Breast epithelium (tissue), 4 donors: ENCODE results near the gene KLHL33. TPM values are rescaled to one million over a fixed set of nuclear protein-coding genes. Genes with fewer than 3 reads are reported as not detected.

Source experiments
- DNase-seq, 2 donors: peaks; one replicate each; pipeline ENCODE4 v3.0.0-alpha.2; 2019; ENCODE audit warnings: low spot score in 2 of 2
- H3K27ac ChIP-seq, 2 donors: fragments of 200-600 bp; sonication (generic) in 1 of 2; one replicate each; pipeline ENCODE4 v1.5.1; 2016 to 2019; ENCODE audit warnings: mild to moderate bottlenecking in 1 of 2
- H3K27me3 ChIP-seq, 2 donors: fragments of 200-600 bp; sonication (generic) in 1 of 2; one replicate each; pipeline versions ENCODE4 v1.5.1 to v1.6.0; 2017 to 2019; ENCODE audit warnings: control low read depth in 1 of 2, mild to moderate bottlenecking in 1 of 2
- H3K36me3 ChIP-seq: fragments of 200-600 bp; one replicate; pipeline ENCODE4 v1.5.1; 2019
- H3K4me1 ChIP-seq, 2 donors: fragments of 200-600 bp; sonication (generic); one replicate each; pipeline ENCODE4 v1.5.1; 2016 to 2019; ENCODE audit warnings: control low read depth in 1 of 2
- H3K4me3 ChIP-seq, 3 donors: fragments of 200-600 bp; sonication (generic); 1 replicate in 2 of 3; 2 replicates in 1 of 3; pipeline ENCODE4 v1.5.1; 2016 to 2019; ENCODE audit warnings: mild to moderate bottlenecking in 3 of 3, moderate library complexity in 2 of 3
- H3K9me3 ChIP-seq, 2 donors: fragments of 200-600 bp; sonication (generic) in 1 of 2; one replicate each; pipeline ENCODE4 v1.5.1; 2016 to 2019; ENCODE audit warnings: control low read depth in 1 of 2
- POLR2A ChIP-seq: fragments of 450-650 bp; IDR thresholded peaks from one replicate; pipeline ENCODE4 v1.6.1; 2016; ENCODE audit warnings: antibody characterized with exemption, mild to moderate bottlenecking, moderate library complexity
- POLR2AphosphoS5 ChIP-seq, 3 donors: sonication (generic); formaldehyde crosslinking; IDR thresholded peaks; one replicate each; pipeline ENCODE4 v1.6.1; 2017; ENCODE audit warnings: antibody characterized with exemption in 3 of 3
- intact Hi-C: fragments of 100-400 bp; cut with DNase I; formaldehyde crosslinking; loops from one replicate; pipeline ENCODE4 v1.15.1; 2023; ENCODE audit warnings: low total_unique reads
- total RNA-seq, 3 donors: library from RNA; depleted of rRNA; stranded (reverse); fragments of >200 nt; gene quantifications; one replicate each; pipeline ENCODE4 v1.1.0, GENCODE V29; 2016
- TF ChIP-seq, protein P1 (sequence below), 3 donors: fragments of 450-650 bp; IDR thresholded peaks; one replicate each; pipeline ENCODE4 v1.5.1; 2016 to 2017; ENCODE audit warnings: antibody characterized with exemption in 3 of 3, mild to moderate bottlenecking in 3 of 3, moderate library complexity in 3 of 3

Gene KLHL33
- total RNA-seq, 3 donors from 2014 or later = 0.29 to 0.64 (median 0.33) TPM

DNA sequence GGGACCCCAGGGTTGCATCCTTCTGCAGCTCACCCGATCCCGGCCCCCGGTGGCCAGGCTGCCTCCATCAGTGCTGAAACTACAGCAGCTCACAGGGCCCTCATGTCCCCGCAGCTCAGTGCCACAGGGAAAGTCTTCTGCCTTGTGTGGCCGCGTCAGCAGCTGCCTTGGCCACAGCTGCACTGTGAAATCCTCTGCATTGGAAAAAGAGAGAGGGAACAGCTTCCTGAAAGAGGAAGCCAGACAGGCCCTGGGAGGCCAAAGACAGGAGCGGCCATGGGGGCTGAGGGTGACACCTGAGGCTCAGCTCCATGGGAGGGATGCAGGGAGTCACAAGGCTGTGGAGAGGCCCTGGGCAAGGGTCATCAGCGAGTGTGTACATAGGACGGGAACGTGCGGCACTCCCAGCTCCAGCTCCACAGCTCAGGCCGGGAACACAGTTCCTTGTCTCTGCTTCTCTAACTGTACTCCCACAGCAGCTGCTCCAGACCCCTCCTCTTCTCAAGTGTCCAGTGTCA is 59.8 kb downstream of the KLHL33 start:
- H3K27me3 ChIP-seq = no peaks in the 10 kb centered on the region
- TF ChIP-seq, protein P1, sequence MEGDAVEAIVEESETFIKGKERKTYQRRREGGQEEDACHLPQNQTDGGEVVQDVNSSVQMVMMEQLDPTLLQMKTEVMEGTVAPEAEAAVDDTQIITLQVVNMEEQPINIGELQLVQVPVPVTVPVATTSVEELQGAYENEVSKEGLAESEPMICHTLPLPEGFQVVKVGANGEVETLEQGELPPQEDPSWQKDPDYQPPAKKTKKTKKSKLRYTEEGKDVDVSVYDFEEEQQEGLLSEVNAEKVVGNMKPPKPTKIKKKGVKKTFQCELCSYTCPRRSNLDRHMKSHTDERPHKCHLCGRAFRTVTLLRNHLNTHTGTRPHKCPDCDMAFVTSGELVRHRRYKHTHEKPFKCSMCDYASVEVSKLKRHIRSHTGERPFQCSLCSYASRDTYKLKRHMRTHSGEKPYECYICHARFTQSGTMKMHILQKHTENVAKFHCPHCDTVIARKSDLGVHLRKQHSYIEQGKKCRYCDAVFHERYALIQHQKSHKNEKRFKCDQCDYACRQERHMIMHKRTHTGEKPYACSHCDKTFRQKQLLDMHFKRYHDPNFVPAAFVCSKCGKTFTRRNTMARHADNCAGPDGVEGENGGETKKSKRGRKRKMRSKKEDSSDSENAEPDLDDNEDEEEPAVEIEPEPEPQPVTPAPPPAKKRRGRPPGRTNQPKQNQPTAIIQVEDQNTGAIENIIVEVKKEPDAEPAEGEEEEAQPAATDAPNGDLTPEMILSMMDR (IDR thresholded peaks at IDR 0.05) = no peak
- TF ChIP-seq POLR2AphosphoS5 (IDR thresholded peaks at IDR 0.05) (no peak), POLR2A (no peak)
- intact Hi-C loops = no loop called here
- peaks cover 33% of the 10 kb centered on the region for H3K36me3 ChIP-seq
- DNase-seq = no peak
- H3K27ac ChIP-seq = no peak overlapping the region
- no peak overlapping the region for H3K4me3 ChIP-seq
- no peaks in the 10 kb centered on the region for H3K9me3 ChIP-seq
- no peaks in the 10 kb centered on the region for H3K4me1 ChIP-seq

Other genes with a start within 250 kb of the KLHL33 start
- not detected for gene OR11G2, start 245.3 kb downstream of the KLHL33 start, total RNA-seq
- not detected for gene OR11H6, start 212.5 kb downstream of the KLHL33 start, total RNA-seq
- gene OR11H7, start 207.2 kb downstream of the KLHL33 start, total RNA-seq = not detected
- not detected for gene OR11H4, start 196.9 kb downstream of the KLHL33 start, total RNA-seq
- gene TTC5, start 130.2 kb downstream of the KLHL33 start, total RNA-seq = 10 to 100 TPM; 10.1 to 21.0 (median 16.2) TPM
- 10 to 100 TPM; 65.8 to 78.3 (median 65.9) TPM for gene CCNB1IP1, start 102.9 kb downstream of the KLHL33 start, total RNA-seq
- gene PARP2, start 92.5 kb downstream of the KLHL33 start, total RNA-seq = 10 to 100 TPM; 14.7 to 20.0 (median 17.9) TPM
- gene TEP1, start 22.7 kb downstream of the KLHL33 start, total RNA-seq = 10 to 100 TPM; 21.3 to 34.5 (median 27.2) TPM
- 10 to 100 TPM; 38.1 to 66.9 (median 57.5) TPM for gene OSGEP, start 18.6 kb upstream of the KLHL33 start, total RNA-seq
- 100 to 1,000 TPM; 129 to 165 (median 150) TPM for gene APEX1, start 19.1 kb upstream of the KLHL33 start, total RNA-seq
- 10 to 100 TPM; 23.6 to 34.1 (median 29.9) TPM for gene PIP4P1, start 25.3 kb upstream of the KLHL33 start, total RNA-seq
- 10 to 100 TPM; 26.4 to 60.0 (median 38.8) TPM for gene PNP, start 33.2 kb upstream of the KLHL33 start, total RNA-seq
- gene RNASE10, start 69.4 kb upstream of the KLHL33 start, total RNA-seq = not detected
- gene RNASE9, start 124.9 kb upstream of the KLHL33 start, total RNA-seq = not detected
- gene RNASE11, start 151.8 kb upstream of the KLHL33 start, total RNA-seq = not detected
- gene RNASE12, start 155.2 kb upstream of the KLHL33 start, total RNA-seq = not detected
- not detected for gene OR6S1, start 205.5 kb upstream of the KLHL33 start, total RNA-seq
- gene RNASE4, start 248.4 kb upstream of the KLHL33 start, total RNA-seq = 100 to 1,000 TPM; 165 to 367 (median 177) TPM